H1 (cell line): ENCODE data around the gene ASCC1. TPM values are rescaled to one million over a fixed set of nuclear protein-coding genes. Genes with fewer than 3 reads are reported as not detected.
A peak's percentile ranks its signal among the peaks of the same experiment; 100 is the strongest.

Source experiments
- CTCF ChIA-PET: fragments of 300-600 bp; sonication (Branson Sonifier 250); formaldehyde crosslinking; loops from one replicate; lab custom pipeline; 2021; ENCODE audit not compliant: partially characterized antibody; lab: Charles Lee
- POLR2A ChIA-PET: fragments of 300-600 bp; sonication (Branson Sonifier 250); formaldehyde crosslinking; loops from one replicate; lab custom pipeline; 2021; ENCODE audit warnings: inconsistent platforms; ENCODE audit not compliant: partially characterized antibody; lab: Charles Lee
- DNase-seq, 2 experiments: peaks; one replicate each; pipeline versions ENCODE4 v3.0.0 to v3.0.0-alpha.2; 2010 to 2022; ENCODE audit warnings: low spot score in 2 of 2, low read depth in 1 of 2, mixed read lengths in 1 of 2
- FAIRE-seq: peaks from 2 replicates; lab custom pipeline; 2011; peaks lifted over from hg19 to GRCh38; lab: Jason Lieb, UNC
- H2AFZ ChIP-seq: 2 replicates; pipeline ENCODE4 v1.8.1; 2012; ENCODE audit warnings: low read length, inconsistent platforms
- H2AK5ac ChIP-seq: 2 replicates; pipeline ENCODE4 v1.6.1; 2013; ENCODE audit warnings: low read depth, low read length
- H2BK120ac ChIP-seq: replicated peaks from 2 replicates; pipeline ENCODE3; 2013; ENCODE audit warnings: low read depth, low read length, inconsistent platforms
- H2BK12ac ChIP-seq: 2 replicates; pipeline ENCODE4 v1.6.1; 2013; ENCODE audit warnings: low read depth, low read length
- H2BK15ac ChIP-seq: 2 replicates; pipeline ENCODE4 v1.6.1; 2013; ENCODE audit warnings: low read length
- H2BK20ac ChIP-seq: 2 replicates; pipeline ENCODE4 v1.6.1; 2013; ENCODE audit warnings: low read length
- H2BK5ac ChIP-seq: 2 replicates; pipeline ENCODE4 v1.6.1; 2013; ENCODE audit warnings: low read depth, low read length
- H3K14ac ChIP-seq: 2 replicates; pipeline ENCODE4 v1.6.1; 2013; ENCODE audit warnings: inconsistent platforms; ENCODE audit not compliant: insufficient read length
- H3K18ac ChIP-seq: 2 replicates; pipeline ENCODE4 v1.6.1; 2013; ENCODE audit warnings: low read length; ENCODE audit errors: extremely low read depth
- H3K23ac ChIP-seq: 2 replicates; pipeline ENCODE4 v1.6.1; 2013; ENCODE audit warnings: inconsistent platforms; ENCODE audit not compliant: insufficient read length
- H3K23me2 ChIP-seq: 2 replicates; pipeline ENCODE4 v1.6.1; 2013; ENCODE audit warnings: low read depth, low read length
- H3K27ac ChIP-seq: 2 replicates; pipeline ENCODE4 v1.6.1; 2011; ENCODE audit warnings: low read depth, low read length, inconsistent platforms
- H3K27me3 ChIP-seq, 4 experiments: replicated peaks in 1 of 4; 1 replicate in 1 of 4; 2 replicates in 3 of 4; pipeline versions ENCODE4 v1.6.1 to v1.8.1; 2011 to 2013; ENCODE audit warnings: low read length in 3 of 4, mild to moderate bottlenecking in 3 of 4, inconsistent platforms in 2 of 4, mixed read lengths in 2 of 4, moderate library complexity in 1 of 4; ENCODE audit not compliant: control insufficient read depth in 3 of 4, insufficient read depth in 3 of 4; ENCODE audit errors: extremely low read depth in 1 of 4
- H3K36me3 ChIP-seq, 4 experiments: 2 replicates each; pipeline versions ENCODE4 v1.6.1 to v1.8.1; 2011 to 2013; ENCODE audit warnings: mild to moderate bottlenecking in 4 of 4, low read length in 3 of 4, moderate library complexity in 2 of 4, control low read depth in 1 of 4, inconsistent platforms in 1 of 4; ENCODE audit not compliant: insufficient read depth in 4 of 4, control insufficient read depth in 2 of 4
- H3K4ac ChIP-seq: replicated peaks from 2 replicates; pipeline ENCODE3; 2013; ENCODE audit warnings: low read length, low read depth, mixed read lengths, inconsistent platforms; ENCODE audit not compliant: insufficient read length
- H3K4me1 ChIP-seq, 4 experiments: replicated peaks in 1 of 4; 1 replicate in 1 of 4; 2 replicates in 3 of 4; pipeline versions ENCODE4 v1.6.1 to v1.8.1; 2011 to 2013; ENCODE audit warnings: low read length in 3 of 4, inconsistent platforms in 2 of 4, mixed read lengths in 1 of 4; ENCODE audit not compliant: insufficient read depth in 4 of 4, control insufficient read depth in 3 of 4
- H3K4me2 ChIP-seq, 2 experiments: 2 replicates each; pipeline versions ENCODE4 v1.6.1 to v1.8.1; 2011 to 2013; ENCODE audit warnings: low read depth in 2 of 2, low read length in 2 of 2, control low read depth in 1 of 2, inconsistent platforms in 1 of 2, mild to moderate bottlenecking in 1 of 2; ENCODE audit not compliant: insufficient read depth in 1 of 2
- H3K4me3 ChIP-seq, 4 experiments: fragments of 200-600, 300-600 bp in 1 of 4; sonication (generic), shearing (Covaris generic), sonication (Bioruptor Twin) in 1 of 4; 2 replicates each; pipeline versions ENCODE4 v1.5.1 to v1.8.1; 2011 to 2016; ENCODE audit warnings: low read length in 4 of 4, low read depth in 3 of 4, control low read depth in 2 of 4, inconsistent platforms in 2 of 4, mild to moderate bottlenecking in 2 of 4, mixed read lengths in 1 of 4, moderate library complexity in 1 of 4; ENCODE audit not compliant: insufficient read depth in 2 of 4; ENCODE audit errors: extremely low read depth in 1 of 4
- H3K56ac ChIP-seq: replicated peaks from 2 replicates; pipeline ENCODE3; 2013; ENCODE audit warnings: low read depth, mild to moderate bottlenecking, mixed read lengths, low read length, inconsistent platforms; ENCODE audit not compliant: insufficient read length
- H3K79me1 ChIP-seq: 2 replicates; pipeline ENCODE4 v1.6.1; 2013; ENCODE audit warnings: low read depth, low read length, control low read depth
- H3K79me2 ChIP-seq, 2 experiments: 2 replicates each; pipeline versions ENCODE4 v1.6.1 to v1.8.1; 2012 to 2013; ENCODE audit warnings: low read length in 2 of 2, mild to moderate bottlenecking in 2 of 2, inconsistent platforms in 1 of 2; ENCODE audit not compliant: insufficient read depth in 2 of 2, control insufficient read depth in 1 of 2
- H3K9ac ChIP-seq, 4 experiments: replicated peaks in 1 of 4; 1 replicate in 1 of 4; 2 replicates in 3 of 4; pipeline versions ENCODE4 v1.6.1 to v1.8.1; 2011 to 2013; ENCODE audit warnings: low read depth in 3 of 4, low read length in 3 of 4, control low read depth in 2 of 4, mild to moderate bottlenecking in 2 of 4, moderate library complexity in 2 of 4, inconsistent platforms in 1 of 4; ENCODE audit errors: extremely low read depth in 1 of 4
- H3K9me3 ChIP-seq, 2 experiments: 2 replicates each; pipeline versions ENCODE4 v1.6.1 to v1.8.1; 2012 to 2013; ENCODE audit warnings: mild to moderate bottlenecking in 2 of 2, moderate library complexity in 2 of 2, control low read depth in 1 of 2, inconsistent platforms in 1 of 2, low read depth in 1 of 2, low read length in 1 of 2, mixed read lengths in 1 of 2; ENCODE audit not compliant: insufficient read depth in 2 of 2
- H4K20me1 ChIP-seq, 2 experiments: replicated peaks in 1 of 2; 2 replicates each; pipeline versions ENCODE3 to v1.8.1; 2011 to 2013; ENCODE audit warnings: inconsistent platforms in 2 of 2, low read length in 2 of 2, mild to moderate bottlenecking in 1 of 2; ENCODE audit not compliant: insufficient read depth in 2 of 2, control insufficient read depth in 1 of 2
- H4K5ac ChIP-seq: 2 replicates; pipeline ENCODE4 v1.6.1; 2013; ENCODE audit warnings: low read length, low read depth, mixed read lengths, inconsistent platforms; ENCODE audit not compliant: insufficient read length
- H4K8ac ChIP-seq: 2 replicates; pipeline ENCODE4 v1.8.0; 2013; ENCODE audit warnings: mild to moderate bottlenecking, moderate library complexity, low read length, inconsistent platforms; ENCODE audit not compliant: insufficient read depth; ENCODE audit errors: extremely low read depth
- H4K91ac ChIP-seq: replicated peaks from 2 replicates; pipeline ENCODE3; 2013; ENCODE audit warnings: low read length, mixed read lengths, inconsistent platforms; ENCODE audit not compliant: insufficient read length
- CREB1 ChIP-seq: IDR thresholded peaks from 2 replicates; pipeline ENCODE4 v1.6.1; 2012; ENCODE audit warnings: inconsistent platforms
- EGR1 ChIP-seq: IDR thresholded peaks from 2 replicates; pipeline ENCODE4 v1.6.1; 2011; ENCODE audit warnings: low read depth, low read length, borderline replicate concordance
- SRF ChIP-seq: IDR thresholded peaks from 2 replicates; pipeline ENCODE4 v1.6.1; 2011; ENCODE audit warnings: mild to moderate bottlenecking, low read depth, low read length, moderate library complexity
- YY1 ChIP-seq: IDR thresholded peaks from 2 replicates; pipeline ENCODE4 v1.6.1; 2011; ENCODE audit warnings: low read depth, mild to moderate bottlenecking, low read length
- WGBS, 2 experiments: shearing (Covaris generic) in 1 of 2; methylation state at CpG; one replicate each; pipeline versions ENCODE4 v1.1.6 to v1.1.7; 2013 to 2015; ENCODE audit warnings: low lambda C conversion rate in 2 of 2, mixed read lengths in 2 of 2, inconsistent platforms in 1 of 2, low coverage in 1 of 2, missing lambda C conversion rate in 1 of 2; ENCODE audit not compliant: insufficient replicate concordance in 2 of 2, insufficient coverage in 1 of 2, insufficient read length in 1 of 2; ENCODE audit errors: extremely low coverage in 1 of 2, missing lambda C conversion rate in 1 of 2; 5-methylcytosine and 5-hydroxymethylcytosine counted together
- polyA plus RNA-seq, 7 experiments: library from polyadenylated mRNA; depleted of rRNA in 3 of 7; stranded (reverse) in 5 of 7; unstranded in 2 of 7; fragments of >200 nt in 5 of 7; fragments of 200-250 nt in 2 of 7; gene quantifications; 1 replicate in 5 of 7; 2 replicates in 1 of 7; 4 replicates in 1 of 7; pipeline versions ENCODE4 v1.2.1 to v1.2.3, GENCODE V29; 2011 to 2013; ENCODE audit warnings: missing spikeins in 2 of 7, mixed read lengths in 2 of 7
- total RNA-seq: library from RNA; stranded (reverse); fragmentation: NEBNext Ultra II Directional; extraction: Animal tissue kit (Norgen Biotek cat#: 25700); gene quantifications from 2 replicates; pipeline ENCODE4 v1.2.1, GENCODE V29; 2021

Gene ASCC1
- total and polyA plus RNA-seq, 2 of the 8 experiments (the other 6 are each of a cell fraction or from before 2014, with no cell fraction given) = 25.6 to 35.8 TPM

DNA sequence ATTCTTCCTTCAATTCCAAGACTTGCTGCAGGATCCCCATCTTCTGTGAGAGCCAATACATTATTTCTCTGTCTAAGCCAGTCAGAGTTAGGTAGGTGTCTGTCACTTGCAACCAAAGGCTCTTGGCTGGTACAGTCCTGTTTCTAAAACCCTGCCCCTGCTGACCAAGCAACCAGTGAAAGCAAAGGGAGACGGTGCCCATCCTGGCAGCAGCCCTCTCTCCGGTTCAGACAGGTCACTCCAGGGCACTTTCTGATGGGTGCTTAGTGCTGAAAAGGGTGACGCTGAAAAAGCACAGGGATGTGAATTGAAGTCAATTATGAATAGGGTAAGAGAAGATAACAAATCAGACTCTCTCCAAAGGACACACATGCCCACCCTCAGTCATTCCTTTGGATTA is 165.2 kb downstream of the ASCC1 start:
- peak overlapping the region; percentile 19; the same call in 1 of the 2 replicates for H3K18ac ChIP-seq
- no peak overlapping the region for H4K8ac ChIP-seq
- no peak overlapping the region for H2AFZ ChIP-seq
- no peak overlapping the region for H4K5ac ChIP-seq
- no peaks in the 10 kb centered on the region for H3K36me3 ChIP-seq
- no peak overlapping the region for H3K56ac ChIP-seq
- H2BK20ac ChIP-seq = no peak overlapping the region
- no peak overlapping the region for H3K14ac ChIP-seq
- no peak overlapping the region for H3K4me2 ChIP-seq
- no peak overlapping the region for H2BK5ac ChIP-seq
- no peak overlapping the region for H2BK120ac ChIP-seq
- no peak overlapping the region for H3K27ac ChIP-seq
- 82% methylated on average over 3 of the region's 3 CpGs; no CpG with 5 or more reads in 1 of the 2 experiments for WGBS, 2 experiments
- no peak overlapping the region for H3K23ac ChIP-seq
- no peak overlapping the region for H3K9ac ChIP-seq
- ChIA-PET CTCF (interaction anchor here (0.6 to 9.8 kb wide), 14 partner anchors 9 to 286 kb away, joined by 3 to 100 read pairs (median 26); partner anchors contain the start of gene CHST3), POLR2A (interaction anchor here (0.6 to 1.1 kb wide), 3 partner anchors 7 to 222 kb away, joined by 3 read pairs; partner anchors contain the start of gene DDIT4)
- no peaks in the 10 kb centered on the region for H3K27me3 ChIP-seq
- H4K20me1 ChIP-seq = no peaks in the 10 kb centered on the region
- H3K23me2 ChIP-seq = no peaks in the 10 kb centered on the region
- no peaks in the 10 kb centered on the region for H3K79me1 ChIP-seq
- H3K9me3 ChIP-seq = 0 out of 4 replicates have a peak, but pooled peaks cover 0 to 4% of the 10 kb centered on the region in 2 experiments
- no peak overlapping the region for H3K4ac ChIP-seq
- no peak overlapping the region for H4K91ac ChIP-seq
- DNase-seq (no peak), FAIRE-seq (no peak)
- H3K4me1 ChIP-seq = no peaks in the 10 kb centered on the region; a peak in 2 of 7 replicates
- H2BK15ac ChIP-seq = no peak overlapping the region
- no peak overlapping the region for H2BK12ac ChIP-seq
- no peak overlapping the region for H2AK5ac ChIP-seq
- H3K79me2 ChIP-seq = no peaks in the 10 kb centered on the region
- no peak overlapping the region for H3K4me3 ChIP-seq
- no peak for TF ChIP-seq YY1
- no peak for TF ChIP-seq CREB1
- no peak for TF ChIP-seq SRF
- TF ChIP-seq EGR1 = no peak
